ENCODE data around the gene NDC80. TPM values are rescaled to one million over a fixed set of nuclear protein-coding genes. Genes with fewer than 3 reads are reported as not detected.

The NDC80 gene
- total RNA-seq, 1 donor from 2014 or later: 5.2 TPM

- H3K27me3 ChIP-seq (ENCODE audit: control insufficient read depth, insufficient read depth, low read length): no peaks in the 10 kb centered on the region
- no peak overlapping the region for H3K4me3 ChIP-seq (ENCODE audit: low read depth, low read length)
- TF ChIP-seq CTCF (IDR thresholded peaks at IDR 0.05; ENCODE audit: insufficient read depth, low read length, poor library complexity, severe bottlenecking): no peak
- DNase-seq (ENCODE audit: low read depth): no peak
- no peaks in the 10 kb centered on the region for H3K36me3 ChIP-seq (ENCODE audit: control insufficient read depth, insufficient read depth, low read length)
Observed at GRCh38 chr18:2651981-2652380, 80.6 kb downstream of the NDC80 start.

- Histone ChIP-seq H3K4me3 (ENCODE audit: low read depth, low read length) (no peak overlapping the region), H3K27me3 (ENCODE audit: control insufficient read depth, insufficient read depth, low read length) (no peaks in the 10 kb centered on the region), H3K36me3 (ENCODE audit: control insufficient read depth, insufficient read depth, low read length) (no peaks in the 10 kb centered on the region)
- DNase-seq (ENCODE audit: low read depth): no peak
- TF ChIP-seq CTCF (IDR thresholded peaks at IDR 0.05; ENCODE audit: insufficient read depth, low read length, poor library complexity, severe bottlenecking): no peak
Observed at GRCh38 chr18:2653467-2653866, 82.1 kb downstream of the NDC80 start.

- no peaks in the 10 kb centered on the region for H3K36me3 ChIP-seq (ENCODE audit: control insufficient read depth, insufficient read depth, low read length)
- TF ChIP-seq CTCF (IDR thresholded peaks at IDR 0.05; ENCODE audit: insufficient read depth, low read length, poor library complexity, severe bottlenecking): no peak
- peak overlapping the region; percentile 82 for H3K4me3 ChIP-seq (ENCODE audit: low read depth, low read length)
- no peaks in the 10 kb centered on the region for H3K27me3 ChIP-seq (ENCODE audit: control insufficient read depth, insufficient read depth, low read length)
- no peak for DNase-seq (ENCODE audit: low read depth)
Observed at GRCh38 chr18:2654169-2654927, 83.0 kb downstream of the NDC80 start.

GRCh38 chr18:2654928-2655177 is 83.5 kb downstream of the NDC80 start:
- no peaks in the 10 kb centered on the region for H3K27me3 ChIP-seq (ENCODE audit: control insufficient read depth, insufficient read depth, low read length)
- H3K36me3 ChIP-seq (ENCODE audit: control insufficient read depth, insufficient read depth, low read length): no peaks in the 10 kb centered on the region
- no peak for TF ChIP-seq CTCF (IDR thresholded peaks at IDR 0.05; ENCODE audit: insufficient read depth, low read length, poor library complexity, severe bottlenecking)
- no peak for DNase-seq (ENCODE audit: low read depth)
- peak overlapping the region; percentile 82 for H3K4me3 ChIP-seq (ENCODE audit: low read depth, low read length)

- TF ChIP-seq CTCF (IDR thresholded peaks at IDR 0.05; ENCODE audit: insufficient read depth, low read length, poor library complexity, severe bottlenecking): no peak
- H3K4me3 ChIP-seq (ENCODE audit: low read depth, low read length): peak within 1 kb of the TSS; percentile 82
- peak; percentile 21 for DNase-seq (ENCODE audit: low read depth)
- H3K36me3 ChIP-seq (ENCODE audit: control insufficient read depth, insufficient read depth, low read length): no peaks in the 10 kb centered on the region
- no peaks in the 10 kb centered on the region for H3K27me3 ChIP-seq (ENCODE audit: control insufficient read depth, insufficient read depth, low read length)
Observed at GRCh38 chr18:2655178-2655953, 84.0 kb downstream of the NDC80 start, which contains the start of gene SMCHD1. SMCHD1 (plus strand) TSS chr18:2655726; CDS start chr18:2656076, 350 bp downstream.
